ENCODE data around the gene BTAF1.
"Not testable (repeated sequence)": the region's sequence is repeated elsewhere in the genome, so short reads cannot be mapped to it uniquely, and the experiment has no call there.

Gene BTAF1

DNA sequence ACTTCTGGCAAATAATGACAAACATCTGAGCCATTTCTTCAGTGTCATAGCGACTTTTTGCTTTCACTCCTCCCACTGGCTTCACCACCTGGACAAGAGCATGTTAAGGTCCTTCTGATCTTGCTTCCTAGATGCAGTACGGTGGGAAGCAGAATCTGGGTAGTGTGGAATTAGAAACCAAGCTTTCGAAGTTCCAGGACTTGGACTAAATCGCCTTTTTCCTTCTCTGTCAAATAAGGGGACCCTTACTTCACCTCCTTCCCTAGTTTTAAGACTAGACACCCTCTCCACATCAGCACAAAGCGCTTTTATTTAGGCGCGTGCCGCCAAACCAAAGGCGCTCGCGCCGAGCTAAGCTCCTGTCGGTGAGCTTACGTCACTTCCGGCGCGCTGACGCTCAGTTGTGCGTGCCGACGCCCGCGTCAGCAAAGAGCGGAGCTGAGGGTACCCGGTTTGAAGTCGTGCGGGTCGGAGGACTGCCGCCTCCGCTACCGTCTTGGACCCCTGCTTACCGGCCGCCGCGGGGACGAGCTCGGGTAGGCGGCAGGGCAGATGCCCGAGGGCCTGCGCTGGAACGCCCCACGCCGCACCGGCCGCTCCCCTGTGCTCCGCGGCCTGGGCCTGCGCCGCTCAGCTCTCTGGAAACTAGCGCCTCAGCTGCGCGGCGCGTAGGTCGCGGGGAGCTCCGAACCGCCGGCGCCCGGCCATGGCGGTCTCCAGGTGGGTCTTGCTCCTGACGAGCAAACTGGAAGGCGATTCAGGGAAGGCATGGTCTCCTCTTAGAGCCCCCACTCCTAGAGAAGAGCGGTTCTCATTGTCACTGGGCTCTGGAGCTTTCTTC is at the start of gene BTAF1:
BTAF1 (plus strand) TSS at position 400 of the 841 bp plus-strand sequence; CDS start at position 707, 307 bp downstream.
- DNase-seq = peak; percentile 86

DNA sequence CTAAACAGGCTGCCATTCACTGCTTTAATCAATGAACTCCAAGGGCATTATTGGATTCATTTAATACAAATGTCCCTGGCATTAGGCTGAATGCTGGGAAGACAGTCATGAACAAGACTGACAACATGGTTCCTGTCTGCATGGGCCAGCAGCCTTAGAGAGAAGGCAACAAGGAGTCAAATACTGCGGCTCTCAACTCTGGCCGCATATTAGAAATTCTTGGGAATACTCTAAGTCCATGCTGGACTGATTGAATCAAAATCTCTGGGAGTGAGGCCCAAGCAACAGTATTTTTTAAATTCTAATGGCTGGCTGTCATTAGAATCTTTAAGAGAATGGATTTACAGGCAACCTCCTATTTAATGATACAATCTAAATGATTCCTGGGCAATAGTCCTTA is 48.4 kb upstream of the BTAF1 start:
- no peak for DNase-seq

DNA sequence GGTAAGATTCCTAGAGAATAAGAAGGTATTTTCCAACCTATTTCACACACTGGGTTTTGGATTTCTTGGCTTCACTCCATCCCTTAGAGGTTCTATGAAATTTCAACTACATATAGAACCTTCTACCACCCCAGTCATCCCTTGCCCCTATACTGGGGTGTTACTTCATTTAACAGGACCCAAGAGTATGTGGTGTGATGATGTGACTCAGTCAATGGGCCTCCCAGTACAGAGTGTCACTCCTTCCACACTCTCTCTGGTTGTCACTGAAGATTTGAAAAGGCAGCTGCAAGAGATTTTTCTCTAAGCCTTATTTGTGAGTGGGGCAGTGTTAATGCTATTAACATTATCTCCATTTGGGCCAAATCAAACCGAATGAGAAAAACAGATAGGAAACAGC is 47.8 kb upstream of the BTAF1 start:
- no peak for DNase-seq

DNA sequence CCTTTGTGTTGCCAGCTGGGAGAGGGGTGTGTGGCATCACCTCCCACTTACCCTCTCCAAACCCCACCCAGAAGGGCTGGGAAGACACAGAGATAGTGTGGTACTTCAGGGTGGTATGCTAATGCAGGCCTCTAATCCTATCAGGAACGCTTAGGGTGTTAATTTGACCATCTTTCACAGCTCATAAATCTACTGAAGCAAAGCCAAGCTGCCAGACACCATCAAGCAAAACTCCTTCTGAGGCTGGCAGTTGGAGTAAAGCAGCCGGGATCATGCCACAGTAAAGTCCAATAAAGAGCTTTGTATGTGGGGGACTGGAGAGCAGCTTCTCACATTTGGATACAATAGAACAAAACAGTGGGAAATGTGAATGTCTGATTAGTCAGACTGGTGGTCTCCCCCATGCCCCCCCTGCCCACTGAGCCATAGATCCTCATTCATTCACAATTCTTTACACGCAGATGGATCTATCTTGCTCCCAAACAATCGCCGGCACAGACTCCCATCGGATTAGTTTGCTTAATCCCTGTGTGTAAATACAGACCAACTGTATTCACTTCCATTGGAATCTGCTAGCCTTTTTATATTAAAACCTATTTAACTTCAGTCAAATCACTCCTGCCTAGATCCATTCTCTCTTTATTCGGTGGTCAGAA is 43.9 kb upstream of the BTAF1 start:
- DNase-seq = no peak

DNA sequence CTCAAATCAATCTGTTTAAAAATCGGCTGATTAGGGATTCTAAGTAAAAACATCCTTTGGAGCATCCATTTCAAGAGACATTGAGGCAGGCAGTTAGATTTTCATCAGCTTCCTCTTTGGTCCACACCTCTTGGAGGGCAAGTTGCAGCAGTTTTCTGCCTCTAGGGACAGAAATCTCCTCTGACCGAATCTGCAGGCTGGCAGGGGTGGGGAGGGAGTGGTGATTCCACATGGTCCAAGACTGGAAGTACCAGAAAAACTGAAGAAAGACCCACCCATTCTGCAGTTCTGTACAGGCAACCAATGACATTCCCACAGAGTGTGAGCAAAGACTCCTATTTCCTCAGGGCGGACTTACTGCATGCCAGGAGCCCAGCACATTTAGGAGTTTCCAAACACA is 43.3 kb upstream of the BTAF1 start:
- no peak for DNase-seq

DNA sequence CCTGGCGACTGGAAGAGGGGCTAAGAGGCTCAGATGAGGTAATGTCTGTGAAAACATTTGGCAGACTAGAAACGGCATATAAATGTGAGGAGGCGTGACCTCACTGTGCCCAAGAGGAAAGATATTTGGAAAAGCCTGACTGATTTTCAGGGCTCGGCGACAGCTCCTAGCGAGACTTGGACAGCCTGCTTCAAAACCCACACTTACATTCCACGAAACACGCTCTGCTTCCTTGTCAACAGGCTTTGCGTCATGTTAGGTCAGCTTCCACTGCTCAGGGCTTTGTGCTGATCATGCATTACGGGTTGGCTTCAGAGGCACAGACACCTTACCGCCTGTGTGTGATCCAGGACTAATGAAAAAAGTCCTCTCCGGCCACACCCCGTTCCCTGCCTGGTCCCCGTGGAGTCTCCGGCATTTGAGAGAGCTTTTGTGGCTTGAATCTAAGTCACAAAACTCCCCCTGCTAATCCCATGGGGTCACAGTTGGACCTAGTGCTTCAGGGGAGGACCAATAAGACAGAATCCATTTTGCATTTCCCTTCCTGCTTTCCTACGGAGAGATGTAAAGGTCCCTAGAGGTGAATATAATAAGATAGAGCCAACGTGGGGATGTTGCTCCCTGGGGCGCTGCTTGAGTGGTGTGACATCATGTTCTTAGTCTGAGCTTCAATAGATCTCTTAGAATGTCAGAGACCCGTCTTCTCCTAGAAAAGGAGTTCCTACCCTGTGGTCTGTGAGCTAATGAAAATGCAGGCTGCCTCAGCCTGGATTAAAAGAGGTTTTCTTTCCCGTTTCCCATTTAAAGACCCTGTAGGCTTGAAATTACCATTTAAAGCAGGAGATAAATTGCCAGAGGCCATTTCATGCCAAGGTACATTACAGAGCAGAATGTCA is 39.8 kb upstream of the BTAF1 start:
- DNase-seq = no peak

DNA sequence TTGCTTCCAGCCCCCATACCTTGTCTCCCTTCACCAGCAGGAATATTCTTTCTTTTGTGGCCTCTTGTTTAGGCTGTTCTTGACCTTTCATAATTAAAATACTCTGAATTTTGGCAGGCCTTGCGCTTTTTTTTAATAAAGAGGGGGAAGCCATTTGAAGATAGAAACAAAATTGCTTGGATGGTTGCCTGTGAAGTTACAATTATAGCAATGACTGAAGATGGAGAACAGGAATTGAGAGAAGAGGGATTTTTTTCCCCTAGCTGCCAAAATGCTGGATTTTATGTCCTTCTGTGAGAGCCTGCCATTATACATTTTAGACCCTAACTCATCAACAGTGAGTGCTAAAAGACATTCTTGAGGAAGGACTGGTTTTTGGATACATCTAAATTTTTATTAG is 39.0 kb upstream of the BTAF1 start:
- DNase-seq = no peak

DNA sequence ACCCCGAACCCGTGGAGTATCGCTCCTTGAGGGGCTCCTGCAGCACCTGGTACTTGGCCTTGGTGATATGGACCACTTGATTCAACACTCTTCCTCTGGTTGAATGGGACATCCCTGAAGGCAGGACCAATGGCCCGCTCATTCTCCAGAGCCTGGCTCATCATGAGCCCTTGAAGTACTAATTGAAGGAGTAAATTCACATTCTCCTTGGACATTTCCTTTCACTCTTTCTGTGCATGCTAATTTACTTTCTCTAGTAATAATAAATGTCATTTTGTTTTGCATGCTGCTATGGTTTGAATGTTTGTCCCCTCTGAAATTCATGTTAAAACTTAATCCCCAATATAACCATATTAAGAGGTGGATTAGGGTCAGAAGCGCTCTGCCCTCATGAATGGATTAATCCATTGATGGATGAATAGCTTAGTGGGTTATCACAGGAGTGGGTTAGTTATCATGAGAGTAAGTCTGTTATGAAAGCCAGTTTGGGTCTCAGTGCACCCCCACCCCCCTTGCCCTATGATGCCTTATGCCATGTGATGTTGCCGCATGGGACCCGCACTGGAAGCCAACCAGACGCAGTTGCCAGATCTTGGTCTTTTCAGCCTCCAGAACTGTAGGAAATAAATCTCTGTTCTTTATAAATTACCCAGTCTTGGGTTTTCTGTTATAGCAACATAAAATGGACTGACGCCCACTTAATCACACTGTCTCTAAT is 38.0 kb upstream of the BTAF1 start:
- DNase-seq = no peak

DNA sequence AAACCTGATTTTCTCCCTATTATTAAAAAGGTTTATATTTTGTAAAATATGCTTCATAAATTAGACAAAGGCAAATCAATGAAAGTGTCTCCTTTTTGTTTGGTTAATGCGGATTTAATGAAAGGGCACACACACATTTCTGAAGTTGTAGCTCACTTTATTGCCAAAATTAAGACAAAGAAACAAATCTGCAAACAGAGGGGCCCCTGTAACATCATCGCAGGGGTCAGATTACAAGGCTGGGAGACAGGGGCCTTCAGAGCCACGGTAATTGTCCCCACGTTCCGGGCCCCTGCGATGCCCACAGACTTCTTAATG is 36.7 kb upstream of the BTAF1 start:
- DNase-seq = no peak

DNA sequence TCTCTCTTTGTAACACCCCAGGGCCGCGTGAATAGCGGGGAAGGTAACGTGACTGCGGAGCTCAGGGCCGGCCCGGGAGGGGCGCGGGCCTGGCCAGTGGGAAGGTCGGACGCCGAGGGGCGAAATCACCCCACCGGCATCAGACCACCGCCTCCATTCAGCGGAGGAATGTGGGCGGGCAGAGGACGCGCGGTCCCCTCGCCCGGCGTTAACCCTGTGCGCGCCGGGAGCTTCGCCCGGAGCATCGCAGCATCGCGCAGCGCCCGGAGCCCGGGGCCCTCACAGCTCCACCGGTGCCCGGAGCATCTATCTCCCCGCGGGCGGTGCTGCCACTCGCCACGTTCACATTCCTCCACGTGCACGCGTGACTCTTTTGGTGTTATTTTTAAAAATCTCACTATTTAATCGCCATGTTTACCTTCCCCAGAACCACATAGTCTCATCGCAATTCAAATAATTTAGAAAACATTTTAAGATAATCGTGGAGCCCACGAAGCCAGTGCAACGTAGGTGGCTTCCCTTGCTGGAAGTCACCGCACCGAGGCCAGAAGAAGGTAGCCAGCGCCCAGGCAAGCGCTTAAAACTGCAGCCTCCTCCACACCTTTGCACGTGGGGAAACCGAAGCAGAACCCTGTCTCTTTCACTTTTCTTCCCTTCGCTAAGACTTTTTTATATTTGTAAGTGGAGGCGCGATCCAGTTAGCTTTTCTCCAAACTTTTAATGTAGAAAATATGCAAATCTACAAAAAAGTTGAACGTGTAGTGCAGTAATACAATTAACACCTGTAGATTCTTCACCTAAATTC is 36.1 kb upstream of the BTAF1 start:
- no peak for DNase-seq

DNA sequence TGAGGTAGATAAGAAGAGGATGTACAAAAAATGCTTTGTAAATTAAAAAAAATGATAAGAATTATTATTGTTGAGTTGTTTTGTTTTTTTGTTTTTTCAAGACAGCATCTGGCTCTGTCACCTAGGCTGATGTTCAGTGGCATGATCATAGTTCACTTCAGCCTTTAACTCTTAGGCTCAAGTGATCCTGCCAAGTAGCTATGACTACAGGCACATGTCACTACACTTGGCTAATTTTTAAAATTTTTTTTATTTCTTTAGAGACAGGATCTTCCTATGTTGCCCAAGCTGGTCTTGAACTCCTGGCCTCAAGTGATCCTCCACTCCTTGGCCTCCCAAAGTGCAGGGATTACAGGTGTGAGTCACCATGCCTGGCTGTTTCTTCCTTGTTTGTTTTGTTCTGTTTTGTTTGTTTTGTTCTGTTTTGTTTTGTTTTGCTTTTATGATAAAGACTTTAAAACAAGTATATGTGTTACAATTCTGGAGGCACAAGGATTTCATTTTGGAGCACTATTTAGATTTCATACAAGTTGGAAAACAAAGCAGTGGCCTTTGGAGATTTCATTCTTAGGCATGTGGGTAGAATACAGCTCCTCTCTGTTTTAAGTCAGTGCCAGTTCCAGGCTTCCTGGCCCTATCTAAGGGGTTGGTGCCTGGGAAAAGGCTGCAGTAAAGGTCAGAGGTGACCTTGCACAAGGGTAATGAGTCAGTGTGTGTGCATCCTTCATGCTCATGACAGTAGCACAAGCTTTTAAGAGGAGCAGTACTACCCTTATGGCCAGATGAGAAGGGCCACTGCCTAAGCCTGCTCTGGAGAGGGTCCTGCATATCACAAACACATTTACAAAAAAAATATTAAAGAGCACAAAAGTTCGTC is 32.2 kb upstream of the BTAF1 start:
- no peak for DNase-seq

DNA sequence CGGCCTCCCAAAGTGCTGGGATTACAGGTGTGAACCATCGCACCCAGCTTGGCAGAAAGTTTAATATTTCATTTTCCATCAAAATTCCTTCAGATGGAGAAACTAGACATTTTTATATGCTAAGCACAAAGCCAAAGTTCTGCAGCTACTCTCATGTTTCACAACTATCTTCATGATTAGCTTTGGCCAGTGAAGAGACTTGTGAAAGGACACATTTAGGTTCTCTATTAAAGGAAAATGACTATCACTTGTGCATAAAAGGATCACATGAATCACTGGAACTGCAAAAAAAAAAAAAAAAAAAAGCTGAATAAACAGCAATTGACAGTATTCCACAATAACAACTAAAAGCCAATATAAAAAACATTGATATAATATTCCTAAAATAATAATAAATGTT is 30.5 kb upstream of the BTAF1 start:
- no peak for DNase-seq

DNA sequence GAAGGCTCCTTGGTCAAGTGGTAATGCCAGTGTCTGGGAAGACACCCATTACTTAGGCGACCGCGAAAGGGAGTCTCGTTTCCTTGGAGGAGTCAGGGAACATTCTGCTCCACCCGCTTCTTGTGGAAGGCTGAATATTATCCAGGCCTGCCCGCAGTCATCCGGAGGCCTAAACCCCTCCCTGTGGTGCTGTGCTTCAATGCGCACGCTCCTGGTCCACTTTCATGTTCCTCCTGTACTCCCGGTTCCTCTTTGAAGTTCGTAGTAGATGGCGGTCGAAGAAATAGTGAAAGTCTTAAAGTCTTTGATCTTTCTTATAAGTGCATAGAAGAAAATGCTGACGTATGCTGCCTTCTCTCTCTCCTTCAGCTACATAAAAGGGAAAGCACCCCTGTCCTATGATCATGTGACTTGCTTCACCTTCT is 29.3 kb upstream of the BTAF1 start:
- not testable (repeated sequence) for DNase-seq

DNA sequence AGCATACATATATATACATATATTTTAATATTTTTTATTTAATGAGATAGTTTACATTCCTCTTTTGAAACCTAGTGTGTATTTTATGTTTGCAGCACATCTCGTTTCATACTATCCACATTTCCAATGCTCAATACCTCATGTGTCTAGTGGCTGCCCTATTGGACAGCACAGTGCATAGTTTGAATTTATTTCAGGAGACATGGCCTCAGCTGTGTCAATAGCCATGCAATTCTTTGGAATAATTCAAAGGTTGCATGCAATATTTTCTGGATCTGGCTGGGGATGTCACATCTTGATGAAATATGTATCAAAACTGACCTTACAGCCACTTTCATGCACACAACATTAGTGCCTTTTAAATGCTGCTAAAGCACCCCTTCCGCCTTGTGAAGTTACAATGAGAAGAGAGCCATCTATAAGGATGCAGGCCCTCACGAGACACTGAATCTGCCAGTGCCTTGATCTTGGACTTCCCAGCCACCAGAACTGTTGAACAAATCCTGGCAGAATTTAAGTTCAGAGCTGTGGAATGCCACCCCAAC is 27.3 kb upstream of the BTAF1 start:
- DNase-seq = no peak

DNA sequence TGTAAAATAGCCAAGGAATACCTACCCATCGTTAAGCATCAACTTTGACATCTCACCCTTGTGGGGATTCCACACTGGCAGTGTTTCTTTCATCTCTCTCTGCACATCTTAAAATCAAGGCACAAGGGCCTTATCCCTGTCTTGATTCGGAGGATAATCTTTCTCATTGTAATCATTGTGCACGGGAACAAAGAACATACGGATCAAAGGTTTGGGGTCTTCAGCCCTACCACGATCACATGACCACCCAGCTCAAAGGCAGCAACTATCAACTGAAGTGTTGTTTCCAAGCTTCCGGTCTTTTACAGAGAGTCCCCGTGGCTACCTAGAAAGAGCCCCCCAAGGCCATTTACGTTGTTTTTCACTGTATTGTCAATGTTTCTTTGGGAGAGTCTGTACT is 26.1 kb upstream of the BTAF1 start:
- DNase-seq = no peak

DNA sequence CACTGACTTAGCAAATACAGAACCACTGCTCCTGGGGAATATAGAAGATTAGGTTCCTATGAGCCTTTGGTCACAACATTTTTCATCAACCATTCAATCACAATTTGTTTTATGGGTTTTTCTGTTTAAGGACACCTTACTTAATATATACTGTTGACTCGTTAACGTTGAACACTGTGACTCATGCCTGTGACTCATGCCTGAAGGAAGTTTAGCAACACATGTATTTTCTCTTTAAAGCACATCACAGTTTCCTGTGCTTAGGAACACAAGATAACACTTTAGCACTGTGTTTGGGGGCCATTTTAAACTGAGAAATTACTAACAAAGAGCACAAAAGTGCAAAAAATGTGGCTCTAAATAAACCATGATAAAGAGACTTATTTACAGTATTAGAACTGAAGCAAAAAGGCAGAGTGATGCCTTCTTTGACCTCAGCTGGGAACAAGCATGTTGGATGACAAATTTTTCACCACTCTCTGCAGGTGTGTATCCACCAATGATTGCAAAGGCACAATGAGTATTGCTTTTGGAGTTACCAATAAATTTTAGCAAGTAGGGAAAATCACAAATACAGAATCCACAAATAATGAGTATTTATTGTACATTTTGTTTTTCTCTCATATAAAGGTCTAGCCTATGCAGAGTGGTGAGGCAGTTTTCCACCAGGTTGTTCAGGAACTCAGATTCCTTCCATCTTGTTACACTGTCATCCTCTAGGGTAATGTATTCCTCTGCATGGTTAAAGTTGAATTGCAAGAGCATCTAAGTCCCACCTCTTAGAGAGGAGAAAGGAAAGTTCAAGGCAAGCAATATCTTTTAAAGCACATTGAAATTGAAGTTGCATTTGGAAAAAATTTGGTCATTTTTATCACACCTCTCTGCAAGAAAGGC is 21.5 kb upstream of the BTAF1 start:
- no peak for DNase-seq

DNA sequence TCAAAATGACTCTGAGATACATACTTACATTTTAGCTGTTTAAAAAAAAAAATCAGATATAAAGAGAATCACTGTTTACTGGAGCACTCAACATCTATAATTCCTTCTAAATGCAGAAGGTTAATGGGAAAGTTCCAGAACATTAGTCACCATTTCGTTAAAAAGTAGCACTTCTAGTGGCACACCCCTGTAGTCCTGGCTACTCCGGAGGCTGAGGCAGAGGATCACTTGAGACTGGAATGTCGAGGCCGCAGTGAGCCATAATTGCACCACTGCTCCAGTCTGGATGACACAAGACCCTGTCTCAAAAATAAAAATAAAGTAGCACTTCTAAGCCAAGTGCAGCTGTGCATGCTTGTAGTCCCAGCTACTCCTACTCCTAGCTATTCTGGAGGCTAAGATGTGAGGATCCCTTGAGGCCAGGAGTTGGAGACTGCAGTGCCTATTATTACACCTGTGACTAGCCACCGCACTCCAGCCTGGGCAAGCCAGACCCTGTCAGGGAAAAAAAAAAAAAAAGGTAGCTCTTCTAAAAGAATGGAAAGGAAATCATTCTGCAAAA is 16.5 kb upstream of the BTAF1 start:
- no peak for DNase-seq

DNA sequence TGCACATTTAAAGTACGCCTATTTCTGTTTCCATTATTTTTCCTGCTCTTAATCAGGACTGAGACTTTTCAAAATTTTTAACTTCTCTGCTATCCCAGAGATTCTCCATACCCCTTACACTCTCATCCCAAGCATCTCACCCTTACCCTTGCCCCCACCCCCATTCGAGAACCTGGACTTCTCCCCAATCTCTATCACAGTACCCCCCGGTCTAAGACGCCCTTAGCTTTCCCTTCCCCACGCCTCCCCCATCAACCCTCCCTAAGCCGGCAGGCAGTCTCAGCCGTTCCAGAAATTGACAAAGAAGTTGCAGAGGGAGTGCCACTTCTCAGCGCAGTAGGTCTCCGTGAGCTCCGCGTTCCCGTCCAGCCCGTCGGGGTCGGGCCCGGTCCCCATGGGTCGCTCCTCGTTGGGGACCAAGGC is 15.6 kb upstream of the BTAF1 start:
- DNase-seq = no peak
